GM08714 (cell line): ENCODE results near the gene STK32B.

ENCODE experiments used
- H3K4me3 ChIP-seq: fragments of 200-500 bp; sonication (Bioruptor generic); 2 replicates; pipeline ENCODE4 v1.5.1; 2014; ENCODE audit warnings: mild to moderate bottlenecking, low read length, inconsistent platforms
- ZNF274 ChIP-seq: IDR thresholded peaks from 2 replicates; pipeline ENCODE4 v1.6.1; 2012; ENCODE audit warnings: mild to moderate bottlenecking, low read depth, low read length

Gene STK32B

GRCh38 chr4:5340991-5341451 lies 289.7 kb downstream of the STK32B start:
- no peak for TF ChIP-seq ZNF274
- no peak overlapping the region for H3K4me3 ChIP-seq

DNA sequence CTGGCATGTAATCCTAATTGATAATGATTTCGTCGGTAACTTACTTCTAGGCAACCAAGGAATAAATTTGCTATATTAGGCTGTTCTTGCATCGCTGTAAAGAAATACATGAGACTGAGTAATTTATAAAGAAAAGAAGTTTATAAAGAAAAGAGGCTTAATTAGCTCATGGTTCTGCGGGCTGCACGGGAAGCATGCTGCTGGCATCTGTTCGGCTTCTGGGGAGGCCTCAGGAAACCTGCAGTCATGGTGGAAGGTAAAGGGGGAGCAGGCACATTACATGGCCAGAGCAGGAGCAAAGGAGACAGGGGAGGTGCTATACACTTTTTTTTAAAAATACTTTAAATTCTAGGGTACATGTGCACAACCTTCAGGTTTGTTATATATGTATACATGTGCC lies 290.2 kb downstream of the STK32B start:
- TF ChIP-seq ZNF274, result no peak
- H3K4me3 ChIP-seq, result no peak overlapping the region

DNA sequence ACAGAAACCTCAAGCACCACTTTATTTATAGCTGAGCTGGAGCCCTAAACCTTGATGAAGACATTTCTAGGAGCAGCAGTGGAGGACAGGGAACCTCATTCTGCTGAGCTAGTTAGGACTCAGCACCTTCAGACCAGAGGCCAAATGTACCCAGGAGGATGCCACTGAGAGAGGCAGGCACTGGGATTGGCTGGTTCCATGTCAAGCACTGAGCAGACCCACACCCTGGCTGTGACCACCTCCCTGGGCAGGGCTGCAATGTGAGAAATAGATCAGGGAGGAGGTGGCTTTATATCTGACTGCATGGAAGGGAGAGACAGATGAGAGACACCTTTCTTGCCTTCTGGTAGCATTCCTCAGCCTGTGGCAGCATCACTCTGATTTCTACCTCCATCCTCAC lies 304.6 kb downstream of the STK32B start:
- no peak overlapping the region for H3K4me3 ChIP-seq
- TF ChIP-seq ZNF274, result no peak

- no peak overlapping the region for H3K4me3 ChIP-seq
- TF ChIP-seq ZNF274, result no peak
These were observed 306.6 kb downstream of the STK32B start for GRCh38 chr4:5357870-5358269.

DNA sequence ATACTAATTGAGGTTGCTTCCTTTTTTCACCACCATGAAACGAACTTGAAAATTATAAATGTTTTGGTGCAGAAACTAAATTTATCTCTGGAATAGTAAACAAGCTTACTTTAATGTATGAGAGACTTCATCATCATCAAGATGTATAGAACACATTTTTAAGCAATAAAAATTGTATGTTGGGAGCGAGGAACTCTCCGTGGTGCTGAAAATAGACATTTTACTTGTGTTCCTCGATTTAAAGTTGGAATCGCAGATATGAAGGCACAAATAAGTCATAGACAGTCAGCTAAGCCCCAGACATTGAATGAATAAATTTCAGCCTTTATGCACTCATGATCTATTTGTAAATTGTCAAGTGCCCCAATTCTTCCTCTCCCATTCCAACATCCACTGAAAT lies 310.7 kb downstream of the STK32B start:
- TF ChIP-seq ZNF274, result no peak
- no peak overlapping the region for H3K4me3 ChIP-seq

- no peak for TF ChIP-seq ZNF274
- H3K4me3 ChIP-seq, result no peak overlapping the region
These were observed 313.1 kb downstream of the STK32B start for GRCh38 chr4:5364406-5364805.

DNA sequence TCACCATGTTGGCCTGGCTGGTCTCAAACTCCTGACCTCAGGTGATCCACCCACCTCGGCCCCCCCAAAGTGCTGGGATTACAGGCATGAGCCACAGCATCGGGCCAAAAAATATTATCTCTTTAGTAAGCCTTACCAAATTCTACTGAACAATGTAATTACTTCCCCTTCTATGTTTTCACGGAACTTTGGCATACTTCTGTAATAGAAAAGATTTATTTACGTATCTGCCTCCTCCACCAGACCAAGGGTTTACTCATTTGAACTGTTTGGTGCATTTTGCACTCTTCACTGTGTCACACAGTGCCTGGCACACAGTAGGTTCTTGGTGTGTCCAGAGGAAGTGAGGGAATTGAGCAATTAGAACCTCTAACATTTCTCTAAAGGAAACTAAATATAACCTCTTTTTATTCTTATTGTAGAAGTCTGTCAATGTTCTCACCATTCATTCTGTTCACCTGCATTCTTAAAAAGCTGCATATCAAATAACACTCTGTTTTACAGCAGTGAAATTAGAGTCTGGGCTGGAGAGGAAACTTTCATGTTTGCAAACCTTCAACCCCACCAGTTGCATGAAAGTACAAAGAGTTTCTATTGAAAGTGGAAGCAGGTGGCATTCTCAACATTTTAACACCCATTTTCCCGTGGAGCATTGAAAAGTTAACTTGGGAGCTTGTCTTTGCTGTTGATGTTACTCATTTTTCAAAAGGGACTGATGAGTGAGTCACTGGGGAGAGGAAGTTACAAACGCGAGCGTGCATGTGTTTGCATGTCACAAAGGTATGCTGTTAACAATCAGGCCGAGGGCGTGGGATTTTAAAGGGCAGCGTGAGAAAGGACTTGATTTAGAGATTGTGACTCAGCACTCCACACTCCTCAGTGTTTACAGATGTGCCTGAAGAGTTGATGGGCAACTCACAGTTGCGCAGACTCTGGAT lies 314.1 kb downstream of the STK32B start:
- TF ChIP-seq ZNF274, result no peak

DNA sequence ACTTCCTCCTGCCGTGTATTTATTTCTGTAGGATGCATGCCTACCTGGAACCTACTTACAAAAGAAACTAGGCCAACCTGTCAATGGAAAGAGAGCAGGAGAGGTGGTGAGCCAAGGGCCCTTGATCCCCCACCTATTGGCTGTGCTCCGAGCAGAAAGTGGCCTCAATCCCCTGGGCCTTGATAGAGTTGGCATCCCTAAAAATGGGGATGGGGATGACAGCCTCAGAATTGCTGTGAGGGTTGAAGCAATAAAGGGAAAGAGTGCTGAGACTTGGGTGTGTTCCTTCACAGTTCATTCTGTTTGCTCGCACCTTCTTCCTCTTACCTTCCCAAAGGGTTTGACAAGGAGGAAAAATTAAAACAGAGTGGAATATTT lies 314.7 kb downstream of the STK32B start:
- no peak for TF ChIP-seq ZNF274
- no peak overlapping the region for H3K4me3 ChIP-seq

More for the DNA sequence above, 314.1 kb downstream of the STK32B start:
- H3K4me3 ChIP-seq, result no peak overlapping the region

- no peak for TF ChIP-seq ZNF274
- no peak overlapping the region for H3K4me3 ChIP-seq
These were observed 315.1 kb downstream of the STK32B start for GRCh38 chr4:5366421-5366820.

- H3K4me3 ChIP-seq, result no peak overlapping the region
- TF ChIP-seq ZNF274, result no peak
These were observed 317.1 kb downstream of the STK32B start for GRCh38 chr4:5368426-5368825.

GRCh38 chr4:5370286-5370685 lies 319.0 kb downstream of the STK32B start:
- no peak for TF ChIP-seq ZNF274
- H3K4me3 ChIP-seq, result no peak overlapping the region

DNA sequence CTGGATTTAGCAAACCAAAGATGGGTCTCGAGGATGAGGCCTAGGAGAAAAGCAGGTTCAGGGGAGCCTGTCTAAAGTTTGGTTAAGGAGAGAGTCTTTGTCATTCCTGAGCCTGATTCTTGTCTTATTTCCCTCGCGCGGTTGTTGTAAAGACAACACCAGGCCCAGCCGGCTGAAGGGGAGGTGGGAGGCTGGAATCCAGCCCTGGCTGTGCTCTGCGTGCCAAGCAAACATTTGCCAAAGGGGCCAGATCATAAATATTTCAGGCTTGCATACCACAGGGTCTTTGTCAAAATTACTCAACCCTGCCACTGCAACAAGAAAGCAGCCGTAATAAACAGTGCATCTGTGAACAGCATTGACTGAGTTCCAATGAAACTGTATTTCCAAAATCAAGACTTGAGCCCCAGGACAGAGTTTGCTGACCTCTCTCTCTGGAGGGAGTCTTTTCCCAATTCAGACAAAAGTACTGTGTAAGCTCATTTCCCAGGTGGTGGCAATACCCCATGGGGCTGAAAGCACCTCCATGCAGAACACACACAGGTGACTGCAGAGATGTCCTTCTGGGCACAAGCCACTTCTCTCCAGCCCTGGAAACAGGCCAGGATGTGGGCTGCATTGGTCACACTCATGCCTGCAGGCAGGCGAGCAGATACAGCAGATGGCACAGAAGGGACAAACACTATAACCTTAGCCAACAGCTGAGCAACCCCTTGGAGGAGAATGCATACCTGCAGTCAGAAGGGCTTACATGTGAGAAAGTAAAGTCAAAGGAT lies 320.3 kb downstream of the STK32B start:
- no peak for TF ChIP-seq ZNF274
- no peak overlapping the region for H3K4me3 ChIP-seq

- no peak for TF ChIP-seq ZNF274
- no peak overlapping the region for H3K4me3 ChIP-seq
These were observed 320.9 kb downstream of the STK32B start for GRCh38 chr4:5372198-5372597.

- no peak overlapping the region for H3K4me3 ChIP-seq
These were observed 322.0 kb downstream of the STK32B start for GRCh38 chr4:5373327-5373726.

DNA sequence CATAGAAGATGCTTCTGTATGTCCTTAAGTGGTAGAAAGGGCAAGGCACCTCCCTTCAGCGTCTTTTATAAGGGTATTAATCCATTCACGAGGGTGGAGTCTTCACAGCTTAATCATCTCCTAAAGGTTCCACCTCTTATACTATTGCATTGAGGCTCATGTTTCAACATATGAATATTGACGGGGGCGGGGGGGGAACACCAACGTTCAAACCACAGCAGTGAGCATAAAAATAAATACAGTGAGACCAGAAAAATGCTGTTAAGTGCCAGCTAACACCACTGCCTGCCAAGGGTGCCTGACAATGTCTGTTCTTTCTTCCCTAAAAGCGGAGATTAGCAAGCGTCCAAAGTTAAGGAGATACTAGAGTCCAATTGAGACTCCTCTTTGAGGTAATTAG lies 323.3 kb downstream of the STK32B start:
- no peak overlapping the region for H3K4me3 ChIP-seq
- no peak for TF ChIP-seq ZNF274

More at GRCh38 chr4:5373327-5373726, 322.0 kb downstream of the STK32B start:
- no peak for TF ChIP-seq ZNF274
